HG02763 (cell line): Measurements from ENCODE around the gene C22orf23.

Experiments used
- ATAC-seq: cut with Tn5 transposase; IDR thresholded peaks from one replicate; pipeline ENCODE4 v1.9.1; 2021; ENCODE audit warnings: mild to moderate bottlenecking, moderate library complexity; ENCODE audit not compliant: unreplicated experiment

Gene C22orf23

DNA sequence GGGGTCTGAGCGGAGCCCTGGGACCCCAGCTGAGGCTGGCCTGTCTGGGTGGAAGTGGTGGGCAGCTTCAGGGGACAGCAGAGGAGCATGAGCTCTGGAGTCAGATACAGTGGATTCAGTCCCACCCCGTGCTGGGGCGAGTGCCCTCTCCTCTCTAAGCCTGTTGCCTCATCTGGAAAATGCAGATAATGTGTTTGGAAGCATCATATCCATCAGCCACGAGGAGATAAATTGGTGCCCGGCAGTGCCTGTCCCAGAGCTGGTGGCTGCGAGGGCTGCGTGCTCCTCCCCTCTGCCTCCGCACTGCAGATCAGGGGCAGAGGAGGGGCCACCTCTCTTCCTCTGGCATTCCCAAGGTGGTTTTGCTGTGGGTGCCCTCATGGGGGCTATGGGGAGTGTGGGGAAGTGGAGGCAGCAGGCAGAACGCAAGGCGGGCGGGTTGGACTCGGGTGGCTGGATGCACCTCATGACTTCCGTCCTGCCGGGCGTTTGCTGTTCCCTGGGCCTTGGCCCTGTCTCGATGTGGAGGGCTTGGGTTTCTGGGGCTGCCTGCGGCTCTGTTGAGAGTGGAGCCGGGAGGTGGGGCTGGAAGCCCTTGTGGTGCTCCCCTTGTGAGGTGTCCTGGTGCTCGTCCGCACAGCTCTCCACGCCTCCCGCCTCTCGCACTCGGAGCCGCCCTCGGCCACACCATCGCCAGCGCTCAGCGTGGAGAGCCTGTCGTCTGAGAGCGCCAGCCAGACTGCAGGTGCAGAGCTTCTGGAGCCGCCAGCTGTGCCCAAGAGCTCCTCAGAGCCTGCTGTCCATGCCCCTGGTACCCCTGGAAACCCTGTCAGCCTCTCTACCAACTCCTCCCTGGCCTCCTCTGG is 26.4 kb downstream of the C22orf23 start:
- no peak for ATAC-seq

- no peak for ATAC-seq
Observed at GRCh38 chr22:37926358-37926757, 27.0 kb downstream of the C22orf23 start.

DNA sequence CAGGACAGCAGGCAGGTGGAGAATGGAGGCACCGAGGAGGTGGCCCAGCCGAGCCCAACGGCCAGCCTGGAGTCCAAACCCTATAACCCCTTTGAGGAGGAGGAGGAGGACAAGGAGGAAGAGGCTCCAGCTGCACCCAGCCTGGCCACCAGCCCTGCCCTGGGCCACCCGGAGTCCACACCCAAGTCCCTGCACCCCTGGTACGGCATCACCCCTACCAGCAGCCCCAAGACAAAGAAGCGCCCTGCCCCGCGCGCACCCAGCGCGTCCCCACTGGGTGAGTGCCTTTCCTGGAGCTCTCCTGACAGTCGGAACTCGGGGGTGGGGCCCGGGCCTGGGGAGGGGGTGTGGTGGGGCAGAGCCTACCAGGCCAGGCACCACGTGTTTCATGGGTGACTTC is 27.6 kb downstream of the C22orf23 start:
- no peak for ATAC-seq

DNA sequence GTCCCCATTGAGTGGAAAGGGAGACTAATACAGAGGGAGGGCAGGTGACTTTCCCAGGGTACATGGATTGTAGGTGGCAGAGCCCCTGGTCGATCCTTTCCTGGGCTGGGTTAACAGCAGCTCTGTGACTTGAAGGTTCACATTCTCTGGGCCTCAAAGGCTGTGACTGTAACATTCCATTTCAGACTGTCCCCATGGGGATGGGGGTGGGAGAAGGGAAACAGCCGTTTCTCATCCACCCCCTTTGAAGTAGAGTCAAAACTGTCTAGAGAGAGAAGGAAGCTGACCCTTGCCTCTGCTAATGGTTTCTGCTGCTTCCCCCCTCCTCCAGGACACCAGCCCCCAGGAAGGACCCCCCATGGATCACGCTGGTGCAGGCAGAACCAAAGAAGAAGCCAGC is 28.1 kb downstream of the C22orf23 start:
- no peak for ATAC-seq

DNA sequence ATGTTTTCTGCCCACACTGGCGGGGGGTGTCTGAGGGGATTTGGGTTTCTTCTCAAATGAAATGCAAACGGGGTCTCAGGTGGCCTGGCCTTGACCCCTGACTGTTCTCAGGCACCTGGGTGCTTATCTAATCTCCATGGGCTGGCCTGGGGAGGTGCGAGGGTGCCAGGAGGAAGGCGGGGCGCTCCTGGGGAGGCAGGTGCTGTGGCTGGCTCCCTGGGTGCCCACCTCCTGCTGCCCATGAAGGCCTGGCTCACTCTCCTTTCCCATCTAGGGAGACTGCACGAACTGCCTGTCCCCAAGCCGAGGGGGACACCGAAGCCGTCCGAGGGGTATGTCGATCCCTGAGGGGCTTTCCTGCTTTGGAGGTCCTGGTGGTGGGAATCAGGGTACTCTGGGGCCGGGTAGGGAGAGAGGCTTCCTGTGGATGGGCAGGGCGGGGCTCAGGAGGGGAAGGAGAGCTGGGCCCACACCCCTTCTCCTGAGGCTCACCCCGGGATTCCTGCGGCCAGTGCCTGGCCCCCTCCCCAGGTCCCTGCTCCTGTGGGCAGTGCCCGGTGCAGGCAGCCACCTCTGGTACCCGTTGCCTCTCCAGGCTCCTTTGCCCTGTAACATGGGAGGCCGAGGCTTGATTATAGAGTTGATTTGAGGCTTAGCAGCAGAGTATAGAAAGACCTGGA is 28.9 kb downstream of the C22orf23 start:
- no peak for ATAC-seq

DNA sequence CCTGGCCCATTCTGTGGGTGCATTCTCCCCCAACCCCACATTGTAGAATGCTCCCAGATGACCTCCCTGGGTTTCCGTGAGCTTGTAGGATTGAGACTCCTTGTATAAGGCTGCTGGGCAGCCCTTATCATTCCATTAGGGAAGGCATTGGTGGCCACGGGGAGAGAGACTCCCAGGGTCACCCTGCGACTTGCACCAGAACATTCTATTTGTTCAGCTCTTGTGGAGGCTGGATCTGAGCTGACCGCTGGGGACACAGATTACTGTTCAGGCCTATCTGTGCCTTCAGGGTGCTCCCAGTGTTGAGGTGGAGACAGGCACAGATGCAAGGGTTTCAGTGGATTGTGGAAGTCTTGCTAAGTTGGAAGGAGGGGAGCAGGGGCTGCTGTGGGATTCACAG is 29.5 kb downstream of the C22orf23 start:
- ATAC-seq = no peak

DNA sequence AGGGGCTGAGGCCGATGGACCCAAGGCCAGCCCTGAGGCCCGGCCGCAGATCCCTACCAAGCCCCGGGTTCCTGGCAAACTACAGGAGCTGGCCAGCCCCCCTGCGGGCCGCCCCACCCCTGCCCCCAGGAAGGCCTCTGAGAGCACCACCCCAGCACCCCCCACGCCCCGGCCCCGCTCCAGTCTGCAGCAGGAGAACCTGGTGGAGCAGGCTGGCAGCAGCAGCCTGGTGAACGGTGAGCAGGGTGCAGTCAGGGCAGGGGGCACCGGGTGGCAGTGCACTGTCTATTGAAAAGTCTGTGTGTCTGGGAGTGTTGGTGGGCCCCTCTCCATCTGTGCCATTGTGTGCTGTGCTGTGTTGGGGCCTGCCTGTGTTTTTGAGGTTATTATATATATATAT is 31.2 kb downstream of the C22orf23 start:
- no peak for ATAC-seq

DNA sequence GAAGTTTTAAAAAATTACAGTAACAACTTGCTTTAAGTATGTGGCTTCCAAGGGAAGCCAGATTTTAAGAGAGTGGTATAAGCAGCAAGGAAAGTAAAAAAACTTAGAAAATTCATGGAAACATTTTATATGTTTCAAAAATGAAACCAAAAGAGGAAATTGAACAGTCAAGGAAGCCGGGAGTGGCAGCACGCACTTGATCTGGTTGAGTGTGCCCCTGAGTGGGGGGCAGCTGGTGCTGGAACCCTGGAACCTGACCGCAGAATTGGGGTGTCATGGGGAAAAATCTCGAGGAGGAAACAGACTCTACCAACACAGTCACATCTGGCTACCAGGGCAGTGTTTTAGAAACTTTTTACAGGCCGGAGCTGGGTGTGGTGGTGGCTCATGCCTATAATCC is 33.3 kb downstream of the C22orf23 start:
- no peak for ATAC-seq

GRCh38 chr22:37918580-37919270 is 34.7 kb downstream of the C22orf23 start:
- no peak for ATAC-seq

DNA sequence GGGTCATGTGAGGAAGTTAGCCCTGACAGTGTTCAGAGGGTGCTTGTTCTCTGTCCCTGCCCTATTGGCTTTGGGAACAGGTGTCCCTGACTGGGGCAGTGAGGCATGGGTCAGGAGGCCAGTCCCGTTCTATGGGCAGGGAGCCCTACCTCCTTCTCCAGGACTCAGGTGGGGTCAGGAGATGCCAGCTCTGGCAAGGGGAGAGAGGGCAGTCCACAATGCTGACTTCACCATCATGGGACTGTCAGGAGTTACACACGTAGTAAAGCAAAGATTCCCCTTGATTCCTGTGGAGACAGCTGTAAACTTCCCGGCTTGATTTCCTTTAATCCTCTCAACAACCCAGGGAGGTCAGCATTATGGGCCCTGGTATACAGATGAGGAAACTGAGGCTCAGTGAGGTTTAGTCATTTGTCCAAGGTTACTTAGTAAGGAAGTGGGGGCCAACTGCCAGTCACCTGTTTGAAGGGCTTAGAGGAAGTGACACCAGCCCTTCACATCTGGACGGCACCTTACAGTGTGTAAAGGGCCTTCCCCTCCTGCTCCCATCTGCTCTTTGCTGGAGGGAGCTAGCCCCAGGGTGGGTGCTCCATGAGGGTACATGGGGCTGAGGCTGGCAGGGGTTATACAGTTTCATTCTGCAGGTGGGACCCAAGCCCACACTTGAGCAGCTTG is 35.4 kb downstream of the C22orf23 start:
- no peak for ATAC-seq

DNA sequence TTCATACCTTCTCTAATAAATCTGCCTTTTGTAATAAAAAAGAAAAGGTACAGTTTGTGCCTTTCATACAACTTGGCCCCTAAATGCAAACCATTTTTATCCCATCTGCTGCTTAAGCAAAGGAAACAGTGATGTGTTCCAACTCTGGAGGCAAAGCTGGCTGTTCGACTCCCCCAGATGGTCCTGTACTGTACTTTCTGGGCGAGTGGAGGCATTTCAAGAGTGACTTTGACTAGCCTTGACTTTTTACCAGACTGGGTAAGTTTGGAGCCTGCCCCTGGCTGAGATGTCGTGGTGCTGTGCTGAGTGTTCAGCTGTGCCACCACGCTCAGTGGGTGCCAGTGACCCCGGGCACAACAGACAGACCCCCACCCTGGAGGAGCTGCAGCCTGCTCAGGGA is 37.1 kb downstream of the C22orf23 start:
- ATAC-seq = no peak

- ATAC-seq = no peak
Observed at GRCh38 chr22:37913233-37913721, 40.1 kb downstream of the C22orf23 start.

GRCh38 chr22:37912171-37912570 is 41.2 kb downstream of the C22orf23 start:
- no peak for ATAC-seq

DNA sequence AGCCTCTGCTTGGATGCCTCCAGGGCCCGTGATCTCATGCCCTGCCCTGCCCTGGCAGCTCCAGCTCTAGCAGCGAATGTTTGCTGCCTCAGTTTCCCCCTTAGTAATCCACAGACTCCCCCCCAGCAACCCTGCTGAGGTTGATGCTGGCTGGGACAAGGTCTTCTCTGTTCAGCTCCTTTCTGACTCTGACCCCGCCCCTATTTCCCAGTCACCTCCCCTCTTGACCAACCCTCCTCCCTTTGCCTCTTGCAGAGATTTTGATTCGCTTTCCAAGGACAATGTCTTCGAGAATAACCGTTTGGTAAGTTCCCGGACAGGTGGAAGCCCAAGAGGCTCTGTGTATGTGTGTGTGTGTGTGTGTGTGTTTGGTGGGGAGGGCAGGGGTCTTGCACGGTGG is 41.7 kb downstream of the C22orf23 start:
- no peak for ATAC-seq

DNA sequence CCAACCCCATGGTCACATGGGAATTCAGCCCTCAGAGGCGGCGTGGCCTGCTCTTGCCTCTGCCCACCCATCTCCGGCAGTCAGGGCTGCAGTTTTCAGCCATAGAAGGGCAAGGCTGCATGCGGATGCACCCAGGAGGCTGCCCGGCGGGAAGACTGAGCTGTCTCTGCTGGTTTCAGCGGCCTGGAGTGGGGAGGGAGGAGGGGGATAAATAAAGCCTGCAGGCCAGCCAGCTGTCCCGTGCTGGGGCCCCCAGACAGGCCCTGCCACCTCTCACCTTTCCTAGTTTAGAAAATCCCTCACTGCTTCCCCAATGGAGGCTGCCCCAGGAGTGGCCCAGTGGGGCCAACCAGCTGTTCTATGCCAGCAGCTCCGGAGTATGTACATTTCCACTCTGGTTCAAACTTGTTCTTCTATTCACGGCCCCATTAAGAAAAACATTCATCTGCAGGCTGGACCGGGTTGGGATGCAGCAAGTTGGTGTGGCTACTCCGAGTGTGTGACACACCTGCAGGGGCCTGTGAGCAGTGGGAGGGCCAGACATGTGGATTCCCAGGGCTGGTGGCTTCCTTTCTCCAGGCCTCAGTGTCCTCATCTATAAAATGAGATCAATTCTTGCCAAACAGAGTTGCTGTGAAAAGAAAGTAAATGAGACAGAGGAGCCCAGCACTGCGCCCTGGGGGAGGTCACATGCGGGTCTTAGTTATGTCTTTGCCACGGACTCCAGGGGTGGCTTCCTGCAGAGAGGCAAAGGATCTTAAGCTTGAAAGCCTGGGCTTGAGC is 42.3 kb downstream of the C22orf23 start:
- no peak for ATAC-seq

GRCh38 chr22:37909766-37910165 is 43.6 kb downstream of the C22orf23 start:
- no peak for ATAC-seq

DNA sequence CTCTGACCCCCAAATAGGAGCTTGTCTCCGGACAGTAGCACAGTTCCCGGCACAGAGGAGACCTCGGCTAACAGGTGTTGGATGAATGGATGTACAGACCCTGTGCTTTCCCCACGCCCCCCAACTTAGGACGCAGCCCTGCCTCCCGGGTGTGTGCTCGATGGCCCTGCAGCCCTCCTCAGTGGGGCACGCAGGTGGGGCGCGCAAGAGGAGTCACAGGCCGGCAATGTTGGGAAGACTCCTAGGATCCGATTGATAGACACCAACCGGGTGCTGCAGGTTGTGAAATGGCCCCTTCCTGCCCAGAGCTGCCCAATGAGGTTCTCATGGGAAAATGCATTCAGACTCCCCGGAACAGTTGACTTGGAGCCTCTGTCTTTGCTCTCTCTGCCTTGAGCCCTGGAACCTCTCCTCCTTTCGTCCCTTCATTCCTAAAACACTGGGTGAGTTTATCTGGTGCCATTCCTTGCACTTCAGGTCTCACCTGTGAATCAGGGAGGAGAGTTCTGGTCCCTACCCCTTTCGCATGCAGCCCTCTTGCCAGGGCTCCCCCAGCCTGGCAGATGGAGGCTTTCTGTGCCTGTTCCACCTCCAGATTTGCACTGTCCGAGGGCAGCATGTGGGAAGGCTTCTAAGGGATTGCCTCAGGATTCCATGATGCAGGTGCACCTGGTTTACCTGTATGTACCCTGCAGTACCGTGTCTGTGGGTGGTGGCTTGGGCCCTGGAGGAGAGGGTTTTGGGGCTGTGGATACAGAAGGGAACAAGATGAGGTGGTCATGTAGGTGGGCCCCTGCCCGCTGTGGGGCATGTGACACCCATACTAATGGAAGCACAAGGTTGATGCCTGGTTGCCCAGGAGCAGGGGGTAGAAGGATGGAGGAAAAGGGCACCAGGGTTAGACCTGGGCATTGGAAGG is 46.1 kb downstream of the C22orf23 start:
- no peak for ATAC-seq

- ATAC-seq = peak; percentile 22
Observed at GRCh38 chr22:37906364-37907008, 46.9 kb downstream of the C22orf23 start.
